Measurements from ENCODE around the gene CD55.

CD55 gene

DNA sequence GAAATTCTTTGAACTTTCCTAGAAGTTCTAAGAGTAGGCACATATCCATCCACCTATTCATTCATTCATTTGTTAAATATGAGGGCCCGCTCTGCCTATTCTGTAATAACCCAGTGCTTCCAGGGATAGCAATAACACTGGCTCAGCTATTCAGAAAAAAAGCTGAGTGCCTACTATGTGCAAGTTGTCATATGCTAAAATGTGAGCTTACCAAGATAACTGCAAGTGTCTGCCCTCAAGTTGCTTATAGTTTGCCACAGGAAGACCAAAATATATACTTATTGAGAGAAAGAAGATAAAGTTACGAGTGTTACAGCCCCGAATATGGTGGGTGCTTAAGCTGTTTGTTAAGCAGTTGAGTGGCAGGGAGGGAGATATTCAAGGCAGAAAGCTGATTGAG is 39.6 kb downstream of the CD55 start:
- no peak for TF ChIP-seq CTCF (IDR thresholded peaks at IDR 0.05; ENCODE audit: low read depth, low read length)
- no peaks in the 10 kb centered on the region for H3K4me1 ChIP-seq
- H3K9me3 ChIP-seq = no peaks in the 10 kb centered on the region
- no peaks in the 10 kb centered on the region for H3K27me3 ChIP-seq
- H3K4me3 ChIP-seq (ENCODE audit: low read depth, low read length) = no peak overlapping the region
- DNase-seq = no peak
- no peaks in the 10 kb centered on the region for H3K36me3 ChIP-seq

- DNase-seq = no peak
- no peak overlapping the region for H3K4me3 ChIP-seq (ENCODE audit: low read depth, low read length)
- no peak for TF ChIP-seq CTCF (IDR thresholded peaks at IDR 0.05; ENCODE audit: low read depth, low read length)
- H3K36me3 ChIP-seq = no peaks in the 10 kb centered on the region
- H3K9me3 ChIP-seq = no peaks in the 10 kb centered on the region
- H3K4me1 ChIP-seq = no peaks in the 10 kb centered on the region
- no peaks in the 10 kb centered on the region for H3K27me3 ChIP-seq
These were observed 40.4 kb downstream of the CD55 start for GRCh38 chr1:207361889-207362288.

GRCh38 chr1:207362962-207363860 is 41.7 kb downstream of the CD55 start:
- Histone ChIP-seq H3K36me3 (no peaks in the 10 kb centered on the region), H3K4me3 (ENCODE audit: low read depth, low read length) (no peak overlapping the region), H3K4me1 (no peaks in the 10 kb centered on the region), H3K27me3 (no peaks in the 10 kb centered on the region), H3K9me3 (no peaks in the 10 kb centered on the region)
- TF ChIP-seq CTCF (IDR thresholded peaks at IDR 0.05; ENCODE audit: low read depth, low read length) = no peak
- no peak for DNase-seq

DNA sequence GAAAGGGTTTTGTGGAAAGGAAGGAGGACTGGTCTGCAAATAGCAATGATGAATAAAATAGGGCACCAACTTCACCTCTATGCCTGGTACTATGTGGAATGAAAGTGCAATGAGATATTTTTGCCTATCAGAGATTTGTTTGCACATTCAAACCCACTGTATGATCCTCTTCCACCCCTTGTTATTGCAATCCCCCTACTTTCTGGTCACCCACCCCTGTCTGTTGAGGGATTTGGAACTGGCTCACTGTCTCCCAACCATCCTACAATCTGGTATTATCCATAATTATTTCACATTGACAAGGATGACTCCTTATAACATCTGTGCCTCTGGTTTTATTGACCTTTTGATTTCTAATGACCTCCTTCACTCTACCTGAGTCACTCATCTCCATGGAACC is 42.4 kb downstream of the CD55 start:
- H3K9me3 ChIP-seq = no peaks in the 10 kb centered on the region
- no peak for TF ChIP-seq CTCF (IDR thresholded peaks at IDR 0.05; ENCODE audit: low read depth, low read length)
- H3K36me3 ChIP-seq = no peaks in the 10 kb centered on the region
- no peak for DNase-seq
- no peaks in the 10 kb centered on the region for H3K4me1 ChIP-seq
- H3K27me3 ChIP-seq = no peaks in the 10 kb centered on the region
- H3K4me3 ChIP-seq (ENCODE audit: low read depth, low read length) = no peak overlapping the region

- no peak for DNase-seq
- no peak for TF ChIP-seq CTCF (IDR thresholded peaks at IDR 0.05; ENCODE audit: low read depth, low read length)
These were observed 43.1 kb downstream of the CD55 start for GRCh38 chr1:207364614-207365013.

GRCh38 chr1:207365063-207365462 is 43.6 kb downstream of the CD55 start:
- no peak for TF ChIP-seq CTCF (IDR thresholded peaks at IDR 0.05; ENCODE audit: low read depth, low read length)
- Histone ChIP-seq H3K4me3 (ENCODE audit: low read depth, low read length) (no peak overlapping the region), H3K27me3 (no peaks in the 10 kb centered on the region), H3K4me1 (no peaks in the 10 kb centered on the region), H3K9me3 (no peaks in the 10 kb centered on the region), H3K36me3 (no peaks in the 10 kb centered on the region)
- no peak for DNase-seq

More at GRCh38 chr1:207364614-207365013, 43.1 kb downstream of the CD55 start:
- no peaks in the 10 kb centered on the region for H3K4me1 ChIP-seq
- no peaks in the 10 kb centered on the region for H3K27me3 ChIP-seq
- no peaks in the 10 kb centered on the region for H3K9me3 ChIP-seq
- no peaks in the 10 kb centered on the region for H3K36me3 ChIP-seq
- no peak overlapping the region for H3K4me3 ChIP-seq (ENCODE audit: low read depth, low read length)

Measured in BE2C (cell line).